ENCODE results near the gene TC2N. TPM values are rescaled to one million over a fixed set of nuclear protein-coding genes. Genes with fewer than 3 reads are reported as not detected.

The TC2N gene
- total and polyA plus RNA-seq, 2 donors (not counting 1 experiment from before 2014, with no cell fraction given), result 3.7 to 10.4 TPM

DNA sequence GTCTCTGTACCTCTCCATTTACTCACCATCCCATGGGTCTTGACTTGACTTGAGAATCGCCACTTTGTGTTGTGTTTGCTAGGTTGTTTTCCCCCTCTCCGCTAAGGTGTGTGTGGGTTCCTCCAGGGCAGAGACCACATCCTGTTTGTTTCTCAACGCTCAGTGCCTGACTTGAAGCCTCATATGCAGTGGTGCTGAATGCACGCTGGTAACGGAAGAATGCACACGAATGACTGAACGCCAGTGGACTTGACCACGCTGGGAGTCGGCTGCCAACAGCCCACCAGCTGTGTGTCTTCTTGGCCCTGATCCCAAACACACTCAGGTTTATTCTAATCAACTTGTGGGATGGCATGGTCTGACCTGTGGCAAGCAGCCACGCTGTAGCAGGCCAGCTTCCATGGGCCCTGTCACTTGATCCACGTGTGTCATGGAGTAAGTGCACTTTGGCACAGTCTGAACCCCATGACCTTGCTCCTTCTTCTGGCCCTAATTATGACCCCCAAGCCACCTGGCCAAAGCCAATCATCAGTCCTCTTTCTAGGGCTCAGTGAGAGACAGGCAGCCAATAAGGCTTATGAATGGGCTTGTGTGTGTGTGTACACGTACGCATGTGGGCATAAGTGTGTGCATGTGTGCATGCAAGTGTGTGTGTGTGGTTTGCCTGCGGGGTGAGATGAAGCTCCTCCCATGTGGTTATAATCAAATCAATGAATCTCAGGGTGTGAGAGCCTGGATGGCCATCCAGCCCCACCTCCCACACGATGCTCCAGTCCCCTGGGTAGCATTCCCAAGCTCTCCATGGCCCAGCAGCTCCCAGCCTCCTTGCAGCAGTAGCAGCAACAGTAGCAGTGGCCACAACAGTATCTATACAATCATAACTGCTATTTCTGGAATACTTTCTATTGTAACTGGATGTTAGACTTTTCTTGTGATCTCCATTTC lies 6.4 kb upstream of the TC2N start:
- TF ChIP-seq, protein P1, sequence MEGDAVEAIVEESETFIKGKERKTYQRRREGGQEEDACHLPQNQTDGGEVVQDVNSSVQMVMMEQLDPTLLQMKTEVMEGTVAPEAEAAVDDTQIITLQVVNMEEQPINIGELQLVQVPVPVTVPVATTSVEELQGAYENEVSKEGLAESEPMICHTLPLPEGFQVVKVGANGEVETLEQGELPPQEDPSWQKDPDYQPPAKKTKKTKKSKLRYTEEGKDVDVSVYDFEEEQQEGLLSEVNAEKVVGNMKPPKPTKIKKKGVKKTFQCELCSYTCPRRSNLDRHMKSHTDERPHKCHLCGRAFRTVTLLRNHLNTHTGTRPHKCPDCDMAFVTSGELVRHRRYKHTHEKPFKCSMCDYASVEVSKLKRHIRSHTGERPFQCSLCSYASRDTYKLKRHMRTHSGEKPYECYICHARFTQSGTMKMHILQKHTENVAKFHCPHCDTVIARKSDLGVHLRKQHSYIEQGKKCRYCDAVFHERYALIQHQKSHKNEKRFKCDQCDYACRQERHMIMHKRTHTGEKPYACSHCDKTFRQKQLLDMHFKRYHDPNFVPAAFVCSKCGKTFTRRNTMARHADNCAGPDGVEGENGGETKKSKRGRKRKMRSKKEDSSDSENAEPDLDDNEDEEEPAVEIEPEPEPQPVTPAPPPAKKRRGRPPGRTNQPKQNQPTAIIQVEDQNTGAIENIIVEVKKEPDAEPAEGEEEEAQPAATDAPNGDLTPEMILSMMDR (IDR thresholded peaks at IDR 0.05), result no peak
- TF ChIP-seq EZH2 (IDR thresholded peaks at IDR 0.05; ENCODE audit: borderline replicate concordance, insufficient read depth, low read depth, low read length, poor library complexity, severe bottlenecking), result no peak
- peak overlapping the region; percentile 70 for H3K27ac Mint-ChIP-seq
- H3K4me1 Mint-ChIP-seq, result peaks cover 59% of the 10 kb centered on the region
- DNase-seq, result peak; percentile 72
- H3K4me3 Mint-ChIP-seq, result peak overlapping the region; percentile 71
- H3K9ac ChIP-seq (ENCODE audit: low read length), result peak overlapping the region; percentile 31
- H3K4me2 ChIP-seq (replicated peaks; ENCODE audit: low read depth, low read length, poor library complexity, severe bottlenecking), result peak overlapping the region; percentile 59
- CTCF ChIA-PET, result interaction anchor here (1.0 to 2.5 kb wide), 4 partner anchors 31 to 224 kb away, joined by 3 to 6 read pairs (median 4); no protein-coding TSS in a partner anchor
- no peaks in the 10 kb centered on the region for H3K79me2 ChIP-seq (ENCODE audit: control insufficient read depth, insufficient read depth, low read length)
- no peaks in the 10 kb centered on the region for H3K9me3 Mint-ChIP-seq (ENCODE audit: insufficient read depth)
- peak overlapping the region in 3 of 5 experiments; percentile 10 to 49 (median 40) for H3K4me3 ChIP-seq (ENCODE audit: control extremely low read depth in 1 of 5, extremely low read depth in 1 of 5, insufficient read depth in 1 of 5, low read depth in 2 of 5, low read length in 4 of 5)
- WGBS (ENCODE audit: insufficient coverage), result 19% methylated on average over 12 of the region's 15 CpGs
- H3K27me3 Mint-ChIP-seq, result no peaks in the 10 kb centered on the region
- H3K27ac ChIP-seq (ENCODE audit: low read length in 2 of 2), result peak overlapping the region in 1 of 2 donors; percentile 18
- intact Hi-C loops (cut with micrococcal nuclease), result loop anchor here (5.0 kb wide), 1 partner anchor 39 kb away; no protein-coding TSS in a partner anchor
- no peaks in the 10 kb centered on the region for H3K27me3 ChIP-seq (replicated peaks in 1 of 4; ENCODE audit: control extremely low read depth in 1 of 4, control insufficient read depth in 3 of 4, insufficient read depth in 4 of 4, low read length in 3 of 4)
- no peaks in the 10 kb centered on the region for H4K20me1 ChIP-seq (ENCODE audit: control insufficient read depth, insufficient read depth, low read length, poor library complexity, severe bottlenecking)
- no peaks in the 10 kb centered on the region for H3K9me3 ChIP-seq (ENCODE audit: control extremely low read depth in 1 of 3, control insufficient read depth in 2 of 3, insufficient read depth in 1 of 3, low read length in 2 of 3)
- POLR2A ChIA-PET, result interaction anchor here (1.0 kb wide), 1 partner anchor 92 kb away, joined by 3 read pairs; no protein-coding TSS in a partner anchor
- no peak overlapping the region for H2AFZ ChIP-seq (ENCODE audit: insufficient read depth, low read depth, low read length, poor library complexity, severe bottlenecking)
- H3K4me1 ChIP-seq (ENCODE audit: control insufficient read depth in 2 of 2, insufficient read depth in 2 of 2, low read length in 2 of 2), result peaks cover 52 to 53% of the 10 kb centered on the region in 2 donors
- ATAC-seq (ENCODE audit: low read depth), result peak; percentile 76
- no peaks in the 10 kb centered on the region for H3K36me3 ChIP-seq (replicated peaks in 1 of 2; ENCODE audit: control extremely low read depth in 1 of 2, control insufficient read depth in 1 of 2, extremely low read depth in 1 of 2, insufficient read depth in 2 of 2, low read length in 1 of 2)
